GM21447 (cell line): Measurements from ENCODE around the gene ADH5.
"Not testable (repeated sequence)": the region's sequence is repeated elsewhere in the genome, so short reads cannot be mapped to it uniquely, and the experiment has no call there.

Experiments used
- ATAC-seq: cut with Tn5 transposase; IDR thresholded peaks from one replicate; pipeline ENCODE4 v1.9.1; 2021; ENCODE audit not compliant: unreplicated experiment

ADH5 gene

DNA sequence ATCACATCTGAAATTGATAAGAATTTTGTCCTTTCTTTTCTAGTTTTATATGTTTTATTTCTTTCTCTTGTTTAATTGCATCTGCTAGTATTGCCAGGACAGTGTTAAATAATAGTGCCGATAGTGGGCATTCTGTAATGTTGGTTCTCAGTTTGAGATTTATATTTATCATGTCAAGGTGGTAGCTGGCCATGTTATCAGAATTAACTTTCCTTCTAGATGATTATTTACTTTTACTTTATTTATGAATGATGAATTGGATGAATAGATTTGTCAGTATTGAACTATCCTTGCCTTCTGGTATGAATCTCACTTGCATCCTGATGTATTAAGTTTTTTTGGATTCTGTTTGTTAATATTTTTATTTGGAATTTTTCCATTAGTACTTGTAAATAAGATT, 50.4 kb downstream of the ADH5 start:
- no peak for ATAC-seq

DNA sequence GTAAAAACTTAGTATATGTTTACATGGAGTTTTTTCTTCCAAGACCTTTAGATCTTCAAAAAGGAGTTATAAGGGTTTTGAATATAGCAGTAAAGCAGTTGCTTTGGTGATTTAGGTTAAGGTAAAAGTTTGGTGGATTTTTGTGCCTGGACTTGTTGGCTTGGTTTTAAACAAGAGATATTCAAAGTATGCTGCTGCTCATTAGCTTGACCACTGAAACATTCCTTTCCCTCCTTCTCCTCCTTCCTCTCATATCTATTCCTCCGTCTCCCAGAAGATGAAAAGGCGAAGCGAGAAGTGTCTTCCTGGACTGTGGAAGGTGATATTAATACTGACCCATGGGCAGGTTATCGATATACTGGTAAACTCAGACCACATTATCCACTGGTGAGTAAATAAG, 54.6 kb downstream of the ADH5 start:
- ATAC-seq = no peak

DNA sequence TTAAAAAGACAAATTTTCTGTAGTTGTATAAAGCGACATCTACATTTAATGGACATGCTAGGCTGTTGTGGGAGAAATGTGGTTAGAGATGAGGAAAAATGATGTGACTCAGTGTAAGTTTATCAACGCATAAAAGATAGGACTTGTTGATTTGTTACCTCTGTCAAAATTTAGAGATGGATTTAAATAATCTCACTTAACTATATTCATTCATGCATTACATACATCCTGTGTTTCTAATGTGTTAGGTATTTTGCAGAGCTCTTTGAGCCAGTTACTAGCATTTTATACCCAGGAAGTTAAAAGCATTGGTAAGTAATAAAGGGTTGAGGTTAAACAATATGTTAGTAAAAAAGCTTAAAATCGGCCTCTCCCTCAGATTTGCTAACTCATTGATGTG, 58.7 kb downstream of the ADH5 start:
- no peak for ATAC-seq

DNA sequence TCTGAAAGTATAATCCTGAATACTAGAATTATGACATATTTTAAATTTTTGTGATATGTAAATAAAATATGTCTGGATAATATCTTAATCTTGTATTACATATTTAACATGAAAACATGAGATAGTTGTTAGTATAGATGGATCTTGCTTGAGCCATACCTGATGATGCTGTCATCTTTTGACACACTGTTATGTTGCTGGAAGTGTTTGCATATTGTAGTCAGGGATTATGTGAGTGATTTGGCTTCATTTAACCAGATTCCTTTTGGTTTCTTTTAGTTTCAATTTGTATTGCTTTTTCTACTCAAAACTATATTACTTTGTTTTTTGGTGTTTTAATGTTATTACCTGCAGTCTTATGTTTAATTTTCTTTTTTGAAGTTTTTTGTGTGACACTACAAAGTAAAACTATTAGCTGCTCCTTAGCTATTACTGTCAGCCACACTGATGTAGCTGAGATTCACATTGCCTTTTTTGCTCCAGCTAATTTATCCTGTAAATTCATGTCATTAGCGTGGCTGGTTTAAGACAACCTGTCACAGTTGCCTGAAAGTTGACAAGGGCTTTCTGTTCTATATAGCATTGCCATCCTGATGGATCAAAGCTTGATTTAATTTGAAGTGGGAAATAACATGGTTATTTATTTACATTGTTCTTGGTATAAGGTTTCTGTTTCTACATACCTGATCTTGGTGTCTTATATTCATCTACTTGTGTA, 59.4 kb downstream of the ADH5 start:
- no peak for ATAC-seq

DNA sequence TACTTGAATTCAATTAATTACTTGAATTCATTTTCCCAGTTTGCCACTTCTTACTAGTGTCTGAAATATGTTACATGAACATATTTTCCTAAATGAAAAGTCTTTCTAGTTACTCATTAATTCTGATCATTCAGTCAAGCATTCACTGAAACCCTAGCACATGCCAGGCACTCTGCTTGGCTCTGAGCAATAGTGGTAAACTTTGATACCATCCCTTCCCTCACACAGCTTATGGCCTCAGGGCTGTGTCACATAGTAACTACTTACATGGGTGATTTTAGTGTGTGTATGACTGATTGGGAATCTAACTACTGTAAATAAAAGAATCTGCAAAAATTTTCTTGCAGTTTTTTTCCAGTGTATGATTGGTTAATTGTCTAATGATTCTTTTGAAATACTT, 60.4 kb downstream of the ADH5 start:
- no peak for ATAC-seq

DNA sequence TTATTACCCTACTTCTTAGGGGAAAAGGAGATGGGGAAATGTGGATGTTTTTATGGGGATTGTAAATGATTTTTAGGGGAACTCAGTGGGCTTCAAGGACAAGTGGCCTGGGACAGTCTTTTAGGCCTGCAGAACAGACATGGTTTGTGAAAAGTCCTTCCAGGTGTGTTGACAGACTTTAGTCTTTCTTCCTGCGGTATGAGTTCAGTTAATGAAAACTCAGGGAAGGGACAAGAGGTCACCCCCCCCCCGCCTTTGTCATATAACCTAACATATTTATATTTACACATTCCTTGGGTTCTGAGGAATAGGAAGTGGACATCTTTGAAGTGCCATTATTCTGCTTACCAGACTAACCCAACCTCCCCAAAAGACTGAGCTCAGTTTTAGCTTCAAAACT, 61.3 kb downstream of the ADH5 start:
- no peak for ATAC-seq

DNA sequence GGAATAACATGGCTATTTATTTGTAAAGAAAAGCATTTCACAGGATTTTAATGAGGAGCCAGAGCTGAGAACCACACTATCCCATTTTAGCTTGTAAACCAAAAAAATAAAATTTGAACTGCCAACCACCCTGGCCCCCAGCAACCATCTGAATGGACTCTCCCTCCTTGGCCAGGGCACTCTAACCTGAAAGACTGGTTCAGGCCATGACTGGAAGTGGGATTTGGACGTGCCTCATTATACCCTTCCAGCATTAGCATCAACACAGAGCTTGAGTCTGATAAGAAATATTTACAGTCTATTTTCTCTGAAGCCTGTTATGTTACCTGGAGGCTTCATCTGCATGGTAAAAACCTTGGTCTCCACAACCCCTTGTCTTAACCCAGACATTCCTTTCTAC, 63.1 kb downstream of the ADH5 start:
- no peak for ATAC-seq

DNA sequence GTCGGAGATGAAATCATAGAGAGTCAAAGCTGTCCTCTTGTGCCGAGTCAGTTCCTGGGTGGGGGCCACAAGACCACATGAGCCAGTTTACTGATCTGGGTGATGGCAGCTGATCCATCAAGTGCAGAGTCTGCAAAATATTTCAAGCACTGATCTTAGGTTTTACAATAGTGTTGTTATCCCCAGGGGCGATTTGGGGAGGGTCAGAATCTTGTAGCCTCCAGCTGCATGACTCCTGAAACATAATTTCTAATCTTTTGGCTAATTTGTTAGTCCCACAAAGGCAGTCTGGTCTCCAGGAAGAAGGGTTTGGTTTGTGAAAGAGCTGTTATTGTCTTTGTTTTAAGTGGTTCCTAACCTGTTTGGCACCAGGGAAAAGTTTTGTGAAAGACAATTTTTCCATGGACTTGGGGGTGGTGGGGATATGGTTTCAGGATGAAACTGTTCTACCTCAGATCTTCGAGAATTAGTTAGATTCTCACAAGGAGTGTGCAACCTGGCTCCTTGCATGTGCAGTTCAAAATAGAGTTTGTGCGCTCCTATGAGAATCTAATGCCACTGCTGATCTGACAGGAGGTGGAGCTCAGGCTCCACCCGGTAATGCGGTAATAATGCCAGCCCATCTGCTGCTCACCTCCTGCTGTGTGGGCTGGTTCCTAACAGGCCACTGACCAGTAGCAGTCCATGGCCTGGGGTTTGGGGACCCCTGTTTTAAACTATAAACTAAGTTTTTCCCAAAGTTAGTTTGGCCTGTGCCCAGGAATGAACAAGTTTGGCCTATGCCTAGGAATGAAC, 63.9 kb downstream of the ADH5 start:
- ATAC-seq = no peak

DNA sequence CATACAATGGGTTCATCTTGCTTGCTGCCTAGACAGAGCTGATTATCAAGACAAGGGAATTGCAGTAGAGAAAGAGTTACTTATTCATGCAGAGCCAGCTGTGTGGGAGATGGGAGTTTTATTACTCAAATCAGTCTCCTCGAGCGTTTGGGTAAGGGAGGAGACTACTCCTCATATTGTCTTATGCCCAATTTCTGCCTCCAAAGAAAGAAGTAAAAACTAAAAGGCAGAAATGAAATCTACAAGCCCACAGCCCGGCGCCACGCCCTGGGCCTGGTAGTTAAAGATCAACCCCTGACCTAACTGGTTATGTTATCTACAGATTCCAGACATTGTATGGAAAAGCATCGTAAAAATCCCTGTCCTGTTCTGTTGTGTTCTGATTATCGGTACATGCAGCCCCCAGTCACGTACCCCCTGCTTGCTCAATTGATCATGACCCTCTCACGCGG, 64.8 kb downstream of the ADH5 start:
- not testable (repeated sequence) for ATAC-seq

DNA sequence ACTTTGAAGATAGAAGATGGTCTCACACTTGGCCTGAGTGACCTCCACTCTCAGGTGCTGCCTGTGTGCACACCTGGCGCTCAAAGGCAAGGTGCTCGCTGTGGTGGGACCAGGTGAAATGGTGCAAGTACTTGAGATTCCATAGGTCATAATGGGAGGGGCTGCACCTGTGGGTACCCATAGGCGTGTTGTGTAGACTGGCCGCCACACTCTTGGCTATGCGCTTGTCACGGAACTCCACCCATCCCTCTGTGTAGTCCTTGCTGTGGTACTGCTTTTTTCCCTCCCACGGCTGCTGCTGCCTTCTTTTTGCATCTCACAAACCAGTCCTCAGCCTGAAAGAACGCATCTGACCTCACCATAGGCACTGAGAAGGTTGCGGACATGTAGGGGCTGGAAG, 66.0 kb downstream of the ADH5 start:
- no peak for ATAC-seq

DNA sequence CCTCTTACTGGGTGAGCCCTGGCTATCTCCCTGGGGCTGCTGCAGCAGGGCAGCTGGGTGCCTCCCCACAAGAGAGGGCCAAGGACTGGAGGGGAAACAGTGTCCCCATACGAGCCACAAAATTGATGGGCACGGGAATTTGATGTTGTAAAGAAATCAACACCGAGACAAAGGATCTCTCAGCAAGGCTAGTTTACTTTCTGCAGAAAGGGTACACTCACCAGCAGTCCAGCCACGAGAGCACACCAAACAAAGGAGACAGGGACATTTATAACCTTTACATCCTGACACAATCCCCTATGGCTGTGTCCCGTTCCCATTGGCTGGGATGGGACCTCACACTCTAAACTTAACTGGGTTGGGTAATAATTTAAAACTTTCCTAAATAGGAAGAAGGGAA, 67.2 kb downstream of the ADH5 start:
- no peak for ATAC-seq
